CD4-positive, alpha-beta T cell (primary cell): Measurements from ENCODE around the gene TNS3. TPM values are rescaled to one million over a fixed set of nuclear protein-coding genes. Genes with fewer than 3 reads are reported as not detected.

ENCODE experiments used
- ATAC-seq: fragments of 200-7000 bp; cut with Tn5 transposase; one replicate; pipeline ENCODE4 v1.10.0; 2022; ENCODE audit warnings: mild to moderate bottlenecking; ENCODE audit not compliant: poor library complexity
- CTCF ChIA-PET: fragments of 350-600 bp; sonication (Branson Sonifier 250); formaldehyde crosslinking; loops from one replicate; lab custom pipeline; 2021; ENCODE audit warnings: antibody characterized with exemption, inconsistent platforms; lab: Charles Lee
- POLR2A ChIA-PET: fragments of 350-600 bp; sonication (Branson Sonifier 250); formaldehyde crosslinking; loops from one replicate; lab custom pipeline; 2021; ENCODE audit warnings: antibody characterized with exemption, inconsistent platforms; lab: Charles Lee
- DNase-seq, 14 experiments: peaks; one replicate each; pipeline ENCODE4 v3.0.0-alpha.2; 2013 to 2020; ENCODE audit warnings: mixed read lengths in 2 of 14
- H3K27ac ChIP-seq, 2 donors: one replicate each; pipeline versions ENCODE4 v1.5.1 to v1.7.0; 2013; ENCODE audit warnings: low read length in 2 of 2, low read depth in 1 of 2, mild to moderate bottlenecking in 1 of 2
- H3K27me3 ChIP-seq, 2 experiments: 1 replicate in 1 of 2; 2 replicates in 1 of 2; pipeline versions ENCODE4 v1.6.1 to v1.7.0; 2013; ENCODE audit warnings: low read length in 2 of 2, control low read depth in 1 of 2, mild to moderate bottlenecking in 1 of 2, moderate library complexity in 1 of 2; ENCODE audit not compliant: insufficient read depth in 2 of 2, control insufficient read depth in 1 of 2
- H3K36me3 ChIP-seq: one replicate; pipeline ENCODE4 v1.6.1; 2013; ENCODE audit warnings: low read length, control low read depth; ENCODE audit not compliant: insufficient read depth
- H3K4me1 ChIP-seq: one replicate; pipeline ENCODE4 v1.6.1; 2013; ENCODE audit warnings: low read length, control low read depth; ENCODE audit not compliant: insufficient read depth
- H3K4me3 ChIP-seq: one replicate; pipeline ENCODE4 v1.5.1; 2013; ENCODE audit warnings: mild to moderate bottlenecking, low read length, moderate library complexity
- H3K9me3 ChIP-seq, 2 experiments: 1 replicate in 1 of 2; 2 replicates in 1 of 2; pipeline versions ENCODE4 v1.6.1 to v1.7.0; 2013; ENCODE audit warnings: low read length in 2 of 2, mild to moderate bottlenecking in 2 of 2, control low read depth in 1 of 2, moderate library complexity in 1 of 2; ENCODE audit not compliant: control insufficient read depth in 1 of 2, insufficient read depth in 1 of 2
- H3K27ac Mint-ChIP-seq: one replicate; pipeline ENCODE4 v1.8.0; 2020; ENCODE audit warnings: mixed read lengths
- H3K27me3 Mint-ChIP-seq: one replicate; pipeline ENCODE4 v1.8.0; 2021; ENCODE audit warnings: mixed read lengths
- H3K36me3 Mint-ChIP-seq: one replicate; pipeline ENCODE4 v1.8.0; 2021; ENCODE audit warnings: low read depth, mixed read lengths
- H3K4me1 Mint-ChIP-seq: one replicate; pipeline ENCODE4 v1.8.0; 2021; ENCODE audit warnings: low read depth, mixed read lengths
- H3K4me3 Mint-ChIP-seq: one replicate; pipeline ENCODE4 v1.8.0; 2020; ENCODE audit warnings: mild to moderate bottlenecking, mixed read lengths
- H3K9me3 Mint-ChIP-seq: one replicate; pipeline ENCODE4 v1.8.0; 2020; ENCODE audit warnings: mixed read lengths
- intact Hi-C, 2 experiments: fragments of 100-400 bp; cut with DNase I in 1 of 2; cut with micrococcal nuclease in 1 of 2; formaldehyde crosslinking; loops; one replicate each; pipeline versions ENCODE4 v1.15.1 to v1.9.0; 2023 to 2025; cut with DNase I, micrococcal nuclease
- total RNA-seq, 174 experiments: library from RNA in 2 of 174; stranded (reverse) in 2 of 174; gene quantifications; one replicate each; pipeline ENCODE4 v1.2.3 and lab custom pipeline; 2021 to 2026
- TF ChIP-seq, protein P1 (sequence below): fragments of 200-600 bp; IDR thresholded peaks from one replicate; pipeline ENCODE4 v1.8.0; 2022; ENCODE audit warnings: antibody characterized with exemption, mild to moderate bottlenecking

Gene TNS3
- total RNA-seq, 2 experiments from 2014 or later, result 0.16 to 0.47 TPM

DNA sequence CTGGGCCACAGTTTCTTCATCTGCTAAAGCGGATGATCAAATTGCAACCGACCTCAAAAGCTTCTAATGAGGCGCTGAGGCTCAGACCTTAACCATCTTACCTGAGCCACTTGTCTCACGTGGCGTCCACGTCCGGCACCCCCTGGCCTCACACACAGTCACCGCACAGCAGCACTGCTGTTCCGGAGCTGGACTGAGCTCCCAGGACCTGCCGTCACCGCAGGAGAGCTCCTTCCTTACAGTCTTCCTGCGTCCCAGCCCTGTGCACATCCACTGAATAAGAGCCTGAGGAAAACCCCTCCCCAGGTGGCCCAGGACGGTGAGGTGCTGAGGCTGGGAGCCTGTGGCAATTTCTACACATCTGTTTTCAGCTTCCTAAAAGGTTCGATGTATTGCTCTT is 35.7 kb downstream of the TNS3 start:
- intact Hi-C loops, result no loop called here
- Histone ChIP-seq H3K27ac (no peak overlapping the region), H3K36me3 (no peaks in the 10 kb centered on the region), H3K4me1 (no peaks in the 10 kb centered on the region), H3K9me3 (peaks cover 0 to 17% of the 10 kb centered on the region in 2 experiments), H3K27me3 (no peaks in the 10 kb centered on the region), H3K4me3 (no peak overlapping the region)
- CTCF ChIA-PET, result no interaction called here
- no peak overlapping the region for H3K27ac Mint-ChIP-seq
- no peak overlapping the region for H3K4me3 Mint-ChIP-seq
- ATAC-seq, result no peak
- TF ChIP-seq, protein P1, sequence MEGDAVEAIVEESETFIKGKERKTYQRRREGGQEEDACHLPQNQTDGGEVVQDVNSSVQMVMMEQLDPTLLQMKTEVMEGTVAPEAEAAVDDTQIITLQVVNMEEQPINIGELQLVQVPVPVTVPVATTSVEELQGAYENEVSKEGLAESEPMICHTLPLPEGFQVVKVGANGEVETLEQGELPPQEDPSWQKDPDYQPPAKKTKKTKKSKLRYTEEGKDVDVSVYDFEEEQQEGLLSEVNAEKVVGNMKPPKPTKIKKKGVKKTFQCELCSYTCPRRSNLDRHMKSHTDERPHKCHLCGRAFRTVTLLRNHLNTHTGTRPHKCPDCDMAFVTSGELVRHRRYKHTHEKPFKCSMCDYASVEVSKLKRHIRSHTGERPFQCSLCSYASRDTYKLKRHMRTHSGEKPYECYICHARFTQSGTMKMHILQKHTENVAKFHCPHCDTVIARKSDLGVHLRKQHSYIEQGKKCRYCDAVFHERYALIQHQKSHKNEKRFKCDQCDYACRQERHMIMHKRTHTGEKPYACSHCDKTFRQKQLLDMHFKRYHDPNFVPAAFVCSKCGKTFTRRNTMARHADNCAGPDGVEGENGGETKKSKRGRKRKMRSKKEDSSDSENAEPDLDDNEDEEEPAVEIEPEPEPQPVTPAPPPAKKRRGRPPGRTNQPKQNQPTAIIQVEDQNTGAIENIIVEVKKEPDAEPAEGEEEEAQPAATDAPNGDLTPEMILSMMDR, result no peak
- POLR2A ChIA-PET, result interaction anchor here (1.3 kb wide), 1 partner anchor 19 kb away, joined by 3 read pairs; no protein-coding TSS in a partner anchor
- no peaks in the 10 kb centered on the region for H3K9me3 Mint-ChIP-seq
- DNase-seq, result no peak
- H3K4me1 Mint-ChIP-seq, result no peaks in the 10 kb centered on the region
- no peaks in the 10 kb centered on the region for H3K27me3 Mint-ChIP-seq
- no peaks in the 10 kb centered on the region for H3K36me3 Mint-ChIP-seq

DNA sequence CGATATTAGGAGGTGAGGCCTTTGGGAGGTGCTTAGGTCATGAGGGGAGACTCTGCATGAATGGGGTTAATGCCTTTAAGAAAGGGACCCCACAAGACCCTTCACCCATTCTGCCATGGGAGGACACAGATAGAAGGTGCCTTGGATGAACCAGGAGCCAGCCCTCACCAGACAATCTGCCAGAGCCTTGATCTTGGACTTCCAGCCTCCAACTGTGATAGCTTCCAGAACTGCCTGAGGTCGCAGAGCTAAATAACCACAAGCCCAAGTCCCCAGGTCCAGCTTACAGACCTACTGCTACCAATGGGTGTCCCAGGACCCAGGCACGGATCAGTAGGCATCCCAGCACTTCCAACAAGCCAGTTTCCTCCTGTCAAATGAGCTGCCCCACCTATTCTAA is 37.5 kb downstream of the TNS3 start:
- H3K27ac ChIP-seq, result no peak overlapping the region
- ATAC-seq, result no peak

DNA sequence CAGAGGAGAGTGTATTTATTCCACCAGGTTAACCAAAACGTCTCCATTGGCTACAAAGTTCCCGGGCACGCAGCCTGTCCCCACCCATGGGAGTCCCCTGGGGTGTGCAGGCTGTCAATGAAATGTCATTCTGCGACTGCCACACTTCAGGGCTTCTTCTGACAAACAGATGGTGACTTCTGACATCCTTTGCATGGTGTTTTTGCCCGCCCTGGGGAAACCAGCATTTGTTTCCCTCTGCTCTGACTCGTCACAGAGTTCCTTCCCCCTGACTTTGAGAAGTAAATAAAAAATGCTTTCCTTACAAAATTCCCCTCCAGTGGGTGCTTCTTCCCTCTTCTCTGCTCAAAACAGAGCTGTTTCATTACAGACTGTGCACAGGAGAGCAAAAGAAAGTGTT is 38.2 kb downstream of the TNS3 start:
- H3K4me1 ChIP-seq, result no peaks in the 10 kb centered on the region
- ChIA-PET POLR2A (no interaction called here), CTCF (no interaction called here)
- Mint-ChIP-seq H3K9me3 (no peaks in the 10 kb centered on the region), H3K27me3 (peaks cover 2% of the 10 kb centered on the region), H3K4me1 (no peaks in the 10 kb centered on the region), H3K4me3 (no peak overlapping the region), H3K36me3 (no peaks in the 10 kb centered on the region), H3K27ac (no peak overlapping the region)
- no peak overlapping the region for H3K27ac ChIP-seq
- intact Hi-C loops, result no loop called here
- H3K36me3 ChIP-seq, result no peaks in the 10 kb centered on the region
- DNase-seq (no peak), ATAC-seq (no peak)
- no peak overlapping the region for H3K4me3 ChIP-seq
- H3K27me3 ChIP-seq, result no peaks in the 10 kb centered on the region
- TF ChIP-seq, protein P1, result no peak
- peaks cover 0 to 20% of the 10 kb centered on the region in 2 experiments for H3K9me3 ChIP-seq

More for the DNA sequence above, 37.5 kb downstream of the TNS3 start:
- Mint-ChIP-seq H3K36me3 (no peaks in the 10 kb centered on the region), H3K27ac (no peak overlapping the region), H3K4me1 (no peaks in the 10 kb centered on the region), H3K9me3 (no peaks in the 10 kb centered on the region), H3K27me3 (no peaks in the 10 kb centered on the region), H3K4me3 (no peak overlapping the region)
- H3K9me3 ChIP-seq, result peaks cover 0 to 17% of the 10 kb centered on the region in 2 experiments
- ChIA-PET POLR2A (no interaction called here), CTCF (no interaction called here)
- no peak for DNase-seq
- H3K4me3 ChIP-seq, result no peak overlapping the region
- intact Hi-C loops, result no loop called here
- H3K36me3 ChIP-seq, result no peaks in the 10 kb centered on the region
- H3K4me1 ChIP-seq, result no peaks in the 10 kb centered on the region
- TF ChIP-seq, protein P1, result no peak
- H3K27me3 ChIP-seq, result no peaks in the 10 kb centered on the region
